Stimulated activated CD4-positive, alpha-beta T cell treated with anti-CD3 and anti-CD28 coated beads, TNF-alpha, amount 100 ng/mL, for 48 hours (primary cell): Measurements from ENCODE around the gene RER1.
"Not testable (repeated sequence)": the region's sequence is repeated elsewhere in the genome, so short reads cannot be mapped to it uniquely, and the experiment has no call there.

Experiments used
- DNase-seq, 3 donors: peaks; one replicate each; pipeline ENCODE4 v3.0.0-alpha.2; 2020; ENCODE audit warnings: low read depth in 3 of 3

The RER1 gene

DNA sequence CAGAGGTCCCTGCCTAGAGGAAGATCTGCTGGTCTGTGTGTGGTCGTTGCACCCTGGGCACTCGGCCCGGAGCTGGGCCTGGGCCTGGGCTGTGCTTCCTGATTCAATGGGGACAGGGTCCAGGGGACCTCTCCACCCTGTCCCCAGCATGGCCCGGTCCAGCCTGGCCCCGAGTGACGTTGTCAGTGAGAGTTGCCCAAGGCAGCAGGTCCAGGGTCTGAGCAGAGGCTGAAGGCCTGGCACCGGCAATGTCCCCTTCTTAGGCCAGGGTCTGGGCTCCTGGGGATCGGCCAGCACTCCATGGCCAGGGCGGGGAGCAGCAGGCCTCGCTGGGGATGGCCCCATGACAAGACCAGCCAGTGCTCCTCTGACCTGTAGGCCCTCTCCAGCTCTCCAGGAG is 36.3 kb downstream of the RER1 start:
- DNase-seq, result no peak

DNA sequence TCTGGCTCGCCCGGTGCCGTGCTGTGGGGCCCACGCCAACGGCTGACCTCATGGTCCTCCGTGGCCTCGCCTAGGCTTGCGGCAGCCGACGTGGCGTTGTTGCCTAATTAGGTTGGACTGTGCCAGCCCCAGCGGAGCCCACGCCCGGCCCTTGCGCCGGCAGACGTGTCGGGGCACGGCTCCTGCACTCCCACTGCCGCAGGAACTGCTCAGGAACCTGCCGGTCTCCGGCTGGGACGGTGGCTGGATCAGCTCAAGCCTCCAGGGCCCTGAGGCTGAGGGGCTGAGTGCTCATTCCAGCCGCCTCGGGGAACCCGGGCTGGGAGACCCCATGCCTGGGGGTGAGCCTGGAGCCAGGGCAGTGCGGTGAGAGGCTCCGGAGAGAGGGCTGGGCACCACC is 36.8 kb downstream of the RER1 start:
- no peak for DNase-seq

DNA sequence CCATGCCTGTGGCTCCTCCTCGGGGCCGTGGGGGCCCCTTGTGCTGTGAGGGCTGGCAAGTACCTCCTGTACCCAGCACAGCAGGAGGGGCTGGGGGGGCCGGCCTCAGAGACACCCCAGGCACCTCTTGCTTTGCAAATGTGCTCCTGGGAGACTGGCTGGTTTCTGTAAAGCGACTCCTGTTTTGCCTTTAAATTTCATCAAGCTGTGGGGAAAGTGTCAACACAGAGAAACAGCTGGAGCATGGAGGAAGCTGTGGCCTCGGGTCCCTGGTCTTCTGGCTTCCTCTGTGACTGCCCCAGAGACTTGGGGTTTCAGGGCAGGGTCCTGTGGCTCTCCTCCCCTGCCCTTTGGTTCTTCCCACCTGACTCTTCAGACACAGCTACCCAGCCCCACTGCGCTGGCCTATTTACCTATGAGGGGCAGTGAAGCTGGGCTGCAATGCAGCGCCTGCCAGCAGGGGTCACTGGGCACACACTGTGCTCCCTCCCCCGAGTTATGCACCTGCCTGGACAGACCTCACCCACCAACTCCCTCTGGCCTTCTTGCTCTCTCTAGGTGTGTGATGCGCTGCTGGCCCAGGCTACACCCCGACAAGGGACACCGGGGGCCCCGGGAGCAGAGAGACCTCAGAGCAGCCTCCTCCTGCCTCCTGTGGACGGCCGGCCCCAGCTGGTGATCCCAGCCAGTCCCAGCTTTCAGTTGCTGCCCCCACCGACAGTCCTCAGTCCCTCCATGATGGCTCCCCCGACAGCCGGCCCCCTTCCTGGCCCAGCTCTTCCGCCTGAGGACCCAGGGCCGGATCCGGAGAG is 38.3 kb downstream of the RER1 start:
- DNase-seq, result no peak

DNA sequence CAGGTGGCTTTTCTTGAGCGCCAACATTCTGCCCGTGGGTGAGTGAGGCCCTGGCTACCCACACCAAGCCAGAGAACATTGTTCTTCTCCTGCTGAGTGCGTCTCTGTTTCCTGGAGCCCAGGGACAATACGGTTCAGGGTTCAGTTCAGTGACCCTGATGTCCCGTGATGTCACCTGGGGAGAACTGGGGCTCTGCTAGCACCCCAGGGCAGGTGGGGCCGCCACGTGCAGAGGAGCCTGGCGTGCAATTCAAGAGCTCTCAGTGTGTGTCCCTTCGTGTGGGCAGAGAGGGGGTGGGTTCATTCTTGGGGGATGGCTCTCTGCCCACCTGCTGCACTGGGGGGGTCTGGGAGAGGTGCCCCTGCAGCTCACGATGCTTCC is 38.9 kb downstream of the RER1 start:
- no peak for DNase-seq

DNA sequence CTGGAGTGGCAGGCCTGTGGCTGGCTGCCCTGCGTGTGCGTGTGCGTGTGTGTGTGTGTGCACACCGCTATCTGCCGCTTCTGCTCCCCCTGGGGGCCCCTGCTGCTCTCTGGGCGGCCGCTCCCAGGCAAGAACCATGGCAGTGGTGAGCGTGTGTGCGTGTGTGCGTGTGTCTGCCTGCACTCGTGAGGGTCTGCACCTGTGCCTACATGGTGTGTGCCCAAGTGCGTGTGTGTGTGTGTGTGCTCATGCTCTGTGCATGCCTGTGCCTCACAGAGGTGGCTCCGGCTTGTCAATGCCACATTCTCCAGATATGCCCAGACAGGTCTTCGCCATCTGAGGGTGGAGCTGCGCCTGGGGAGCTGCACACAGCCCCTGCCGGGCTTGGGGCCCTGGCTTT is 39.5 kb downstream of the RER1 start:
- DNase-seq, result no peak

DNA sequence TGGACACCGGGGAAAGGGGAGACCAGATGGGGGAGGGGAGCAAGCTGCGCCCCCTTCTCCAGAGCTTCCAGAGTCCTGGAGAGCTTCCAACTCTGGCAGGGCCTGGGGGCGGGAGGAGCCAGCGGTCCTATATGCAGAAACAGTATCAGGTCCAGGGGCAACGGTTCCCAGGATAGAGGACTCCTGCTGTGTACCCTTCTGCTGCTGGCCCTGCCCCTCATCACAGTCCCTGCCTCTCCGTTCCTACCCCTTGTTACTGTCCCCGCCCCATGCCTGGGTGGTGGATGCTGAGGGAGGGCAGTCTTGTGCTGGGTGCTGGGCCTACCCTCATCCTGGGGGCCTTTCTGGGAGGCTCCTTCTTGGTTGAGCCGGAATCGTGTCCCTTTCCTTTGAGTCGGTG is 39.9 kb downstream of the RER1 start:
- DNase-seq, result no peak

DNA sequence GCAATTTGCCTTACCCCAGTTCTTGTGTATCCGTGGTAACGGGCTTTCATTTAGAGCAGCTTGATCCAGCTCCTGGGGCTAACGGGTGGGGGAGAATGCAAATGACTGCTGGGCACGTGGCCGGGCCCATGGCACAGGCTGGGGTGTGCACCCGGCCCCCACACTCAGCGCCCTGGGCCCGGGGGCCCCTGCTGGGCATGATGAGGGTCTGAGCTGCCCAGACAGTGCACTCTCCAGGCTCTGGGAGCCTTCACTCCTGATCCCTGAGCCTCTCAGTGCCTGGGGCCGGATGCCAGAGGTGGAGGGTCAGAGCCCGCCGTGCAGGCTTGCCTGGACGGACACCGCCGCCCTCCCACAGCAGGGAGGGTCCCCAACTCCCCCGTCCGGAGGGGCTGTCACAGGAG is 40.8 kb downstream of the RER1 start:
- DNase-seq, result no peak

DNA sequence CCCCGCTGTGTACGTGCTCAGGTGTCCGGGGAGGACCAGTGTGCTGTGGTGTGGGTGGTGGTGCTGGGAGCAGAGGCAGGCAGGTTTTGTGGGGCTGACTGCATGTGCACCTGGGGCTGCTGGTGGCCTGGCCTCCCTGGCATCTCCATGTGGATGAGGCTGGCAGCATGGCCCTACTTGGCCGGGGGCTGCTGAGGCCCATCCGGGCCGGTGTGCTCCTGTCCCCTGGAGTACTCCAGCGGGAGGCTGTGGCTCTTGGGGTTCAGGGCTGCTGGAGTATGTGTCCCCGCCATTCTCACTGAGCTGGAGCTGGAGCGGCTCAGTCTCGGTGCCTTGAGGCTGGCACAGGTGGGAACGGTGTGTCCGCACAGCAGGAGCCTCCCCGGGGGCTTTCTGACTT is 41.6 kb downstream of the RER1 start:
- no peak for DNase-seq

DNA sequence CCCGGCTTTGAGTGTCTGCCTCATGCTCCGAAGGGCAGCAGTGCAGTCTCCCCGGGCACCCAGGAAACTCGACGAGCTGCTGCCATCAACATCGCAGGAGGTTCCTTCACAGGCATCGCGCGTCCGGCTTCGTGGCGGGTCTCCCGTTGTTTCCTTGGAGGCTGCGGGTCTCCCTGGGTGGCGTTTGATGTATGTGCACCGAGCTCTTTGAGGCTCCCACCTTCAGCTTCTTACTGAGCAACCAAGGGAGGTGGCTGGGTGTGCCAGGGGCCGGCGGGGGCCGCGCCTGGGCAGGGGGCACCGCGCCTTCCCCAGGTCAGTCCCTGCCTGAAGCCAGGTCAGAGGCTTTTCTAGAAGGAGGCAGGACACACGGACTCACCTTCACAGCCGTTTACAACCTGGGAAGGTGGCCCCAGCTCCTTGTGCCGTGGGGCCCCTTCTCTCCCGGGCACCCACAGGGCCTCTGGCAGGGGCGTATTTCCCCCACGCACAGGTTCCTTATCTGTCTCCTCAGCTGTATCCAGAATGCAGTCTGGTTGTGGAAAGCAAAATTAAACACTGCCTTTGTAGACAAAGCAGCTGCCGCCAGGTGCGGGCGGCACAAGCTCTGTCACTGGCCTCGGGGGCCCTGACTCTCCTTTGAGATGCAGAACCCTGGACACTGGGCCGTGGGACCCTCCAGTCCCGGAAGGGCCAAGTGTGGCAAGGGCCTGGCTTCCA is 42.5 kb downstream of the RER1 start:
- DNase-seq, result no peak

DNA sequence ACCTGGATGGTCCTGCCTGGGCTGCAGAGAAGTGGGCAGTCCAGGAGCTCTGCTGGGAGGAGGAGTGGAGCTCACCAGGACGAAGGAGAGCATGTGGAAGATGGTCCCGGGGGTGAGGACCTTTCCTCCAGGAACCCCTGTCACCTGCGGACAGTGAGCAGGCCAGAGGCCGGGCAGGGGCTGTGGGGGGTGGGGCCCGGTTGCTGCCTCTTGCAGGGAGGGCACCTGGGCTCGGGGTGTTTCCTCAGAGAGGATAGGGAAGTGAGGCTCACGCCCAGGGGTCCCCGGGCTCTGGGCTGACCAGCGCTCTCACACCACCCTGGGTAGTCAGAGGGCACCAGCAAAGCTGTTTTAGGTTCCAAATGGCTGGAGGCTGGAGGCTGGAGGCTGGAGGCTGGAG is 43.5 kb downstream of the RER1 start:
- no peak for DNase-seq

DNA sequence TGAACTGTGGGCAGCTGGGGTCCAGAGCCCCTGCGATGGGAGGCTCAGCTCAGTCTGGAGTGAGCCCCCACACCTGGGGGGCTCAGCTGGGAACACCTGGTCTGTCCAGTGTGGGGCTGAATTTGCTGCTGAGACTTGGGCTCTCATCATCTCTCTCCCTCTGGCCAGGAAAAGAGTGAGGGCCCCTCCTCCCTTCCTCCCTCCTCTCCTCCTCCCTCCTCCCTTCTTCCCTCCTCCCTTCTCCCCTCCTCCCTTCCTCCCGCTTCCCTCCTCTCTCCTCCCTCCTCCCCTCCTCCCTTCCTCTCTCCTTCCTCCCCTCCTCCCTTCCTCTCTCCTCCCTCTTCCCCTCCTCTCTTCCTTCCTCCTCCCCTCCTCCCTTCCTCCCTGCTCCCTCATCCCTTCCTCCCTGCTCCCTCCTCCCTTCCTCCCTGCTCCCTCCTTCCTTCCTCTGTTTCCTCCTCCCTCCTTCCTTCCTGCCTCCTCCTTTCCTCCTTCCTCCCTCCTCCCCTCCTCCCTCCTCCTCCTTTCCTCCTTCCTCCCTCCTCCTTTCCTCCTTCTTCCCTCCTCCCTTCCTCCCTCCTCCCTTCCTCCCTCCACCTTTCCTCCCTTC is 44.2 kb downstream of the RER1 start:
- no peak for DNase-seq

DNA sequence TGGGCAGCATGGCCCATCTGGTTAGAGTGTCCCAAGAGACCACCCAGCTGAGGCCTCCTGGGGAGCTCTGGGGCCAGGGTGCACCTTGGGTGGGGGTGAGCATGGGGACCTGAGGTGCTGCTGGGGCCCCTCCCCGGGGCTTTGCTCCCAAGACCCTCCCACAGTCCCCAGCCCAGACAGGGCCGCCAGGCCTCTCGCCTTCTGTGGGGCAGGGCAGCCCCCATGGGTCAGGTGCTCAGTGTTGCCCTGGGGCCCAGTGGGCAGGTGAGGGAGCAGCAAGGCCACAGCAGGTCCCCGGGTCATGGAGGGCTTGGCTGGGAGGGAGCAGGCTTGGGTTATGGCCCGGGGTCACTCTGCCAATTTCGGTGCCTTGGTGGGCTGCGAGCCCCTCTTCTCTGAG is 45.2 kb downstream of the RER1 start:
- no peak for DNase-seq

DNA sequence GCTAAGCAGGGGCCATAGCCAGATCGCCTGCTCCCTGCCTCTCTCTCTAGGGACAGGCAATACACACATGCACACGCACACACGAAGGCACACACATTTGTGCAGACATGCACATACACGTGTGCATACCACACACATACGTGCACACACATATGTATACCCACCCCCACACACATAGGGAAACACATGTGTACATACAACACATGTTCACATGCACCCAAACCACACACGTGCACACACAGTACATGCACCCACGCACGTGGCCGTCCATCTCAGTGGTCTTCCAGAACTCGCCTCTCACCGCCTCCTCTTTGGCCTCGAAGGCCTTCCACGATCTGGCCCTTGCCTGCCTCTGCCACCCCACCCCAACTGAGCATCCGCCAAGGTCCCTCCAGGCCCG is 46.0 kb downstream of the RER1 start:
- no peak for DNase-seq

DNA sequence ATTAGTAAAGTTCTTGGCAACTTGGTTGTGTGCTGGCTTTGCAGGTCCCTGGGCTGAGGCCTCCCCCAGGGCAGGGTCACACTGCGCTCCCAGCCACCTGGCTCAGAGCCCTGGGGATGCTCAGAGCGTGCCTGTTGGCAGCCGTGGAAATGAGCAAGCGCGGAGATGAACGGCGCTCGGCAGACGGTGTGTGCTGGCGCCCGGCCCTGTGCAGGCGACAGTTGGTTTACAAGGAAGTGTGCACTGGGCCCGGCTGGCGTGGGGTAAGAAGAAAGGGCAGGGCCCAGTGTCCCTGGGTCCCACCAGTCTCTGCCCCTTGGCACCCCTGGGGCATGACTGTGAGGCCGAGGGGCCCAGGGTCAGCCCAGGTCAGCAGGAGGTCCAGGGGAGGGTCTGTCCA is 46.4 kb downstream of the RER1 start:
- DNase-seq, result no peak

DNA sequence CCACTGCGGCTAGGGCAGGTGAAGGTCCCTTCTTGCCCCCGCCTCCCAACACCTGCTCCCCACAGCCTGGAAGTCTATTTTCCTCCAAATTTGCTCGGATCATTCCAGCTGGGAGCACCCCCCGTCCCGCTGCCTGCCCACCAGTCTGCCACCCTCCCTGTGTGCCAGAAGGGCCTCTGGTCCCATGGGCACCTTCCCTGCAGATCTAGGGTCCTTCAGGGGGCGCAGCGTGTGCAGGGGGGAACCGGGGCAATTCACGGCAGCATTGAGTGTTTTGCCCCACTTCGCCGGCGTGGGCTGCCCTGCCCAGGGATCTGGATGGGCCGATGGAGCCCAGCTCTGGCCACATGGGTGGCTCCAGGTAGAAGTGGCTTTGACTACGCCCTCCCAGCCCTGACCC is 47.0 kb downstream of the RER1 start:
- no peak for DNase-seq

DNA sequence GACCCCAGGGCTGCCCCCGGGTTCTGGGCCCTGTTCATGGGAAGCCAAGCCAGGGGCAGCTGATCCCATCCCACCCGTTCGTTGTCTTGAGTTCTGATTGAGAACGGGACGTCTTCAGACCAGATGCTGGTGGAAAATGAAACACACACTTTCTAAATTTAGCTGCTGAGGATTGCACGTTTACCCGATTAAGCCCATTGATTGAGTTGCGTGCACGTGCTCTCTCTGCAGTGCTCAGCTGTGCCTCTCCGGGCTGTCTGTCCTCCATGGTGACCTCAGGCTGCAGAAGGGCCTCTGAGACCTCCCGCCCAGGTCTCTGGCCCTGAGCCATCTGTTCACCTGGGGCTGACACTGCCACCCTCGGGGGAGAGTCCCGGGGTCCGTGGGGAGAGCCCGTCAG is 47.7 kb downstream of the RER1 start:
- no peak for DNase-seq

DNA sequence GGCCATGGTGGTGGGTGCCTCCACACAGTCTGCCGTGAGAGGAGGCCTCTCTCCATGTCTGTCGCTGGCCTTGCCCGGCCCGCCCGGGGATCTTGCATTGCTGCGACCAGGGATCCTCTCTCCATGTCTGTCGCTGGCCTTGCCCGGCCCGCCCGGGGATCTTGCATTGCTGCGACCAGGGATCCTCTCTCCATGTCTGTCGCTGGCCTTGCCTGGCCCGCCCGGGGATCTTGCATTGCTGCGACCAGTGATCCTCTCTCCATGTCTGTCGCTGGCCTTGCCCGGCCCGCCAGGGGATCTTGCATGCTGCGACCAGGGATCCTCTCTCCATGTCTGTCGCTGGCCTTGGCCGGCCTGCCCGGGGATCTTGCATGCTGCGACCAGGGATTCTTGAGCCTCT is 48.7 kb downstream of the RER1 start:
- not testable (repeated sequence) for DNase-seq

DNA sequence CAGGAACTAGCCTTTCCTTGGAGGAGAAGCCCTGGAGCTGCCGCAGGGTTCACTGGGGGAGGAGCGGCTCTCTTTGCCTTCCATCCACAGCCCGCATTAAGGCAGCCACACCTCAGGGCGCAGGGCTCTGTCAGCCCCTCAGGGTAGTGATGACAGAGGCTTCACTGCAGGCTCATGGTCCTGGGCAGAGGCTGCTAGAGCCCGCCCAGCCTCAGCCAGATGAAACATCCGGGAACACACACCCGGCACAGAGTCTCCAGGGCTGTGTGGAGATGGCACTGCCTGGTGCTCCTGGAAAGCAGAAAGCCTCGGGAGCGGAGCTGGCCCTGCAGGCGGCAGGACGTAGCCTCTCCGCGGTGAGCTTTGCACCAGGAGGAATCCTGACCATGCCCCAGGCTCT is 50.1 kb downstream of the RER1 start:
- no peak for DNase-seq

DNA sequence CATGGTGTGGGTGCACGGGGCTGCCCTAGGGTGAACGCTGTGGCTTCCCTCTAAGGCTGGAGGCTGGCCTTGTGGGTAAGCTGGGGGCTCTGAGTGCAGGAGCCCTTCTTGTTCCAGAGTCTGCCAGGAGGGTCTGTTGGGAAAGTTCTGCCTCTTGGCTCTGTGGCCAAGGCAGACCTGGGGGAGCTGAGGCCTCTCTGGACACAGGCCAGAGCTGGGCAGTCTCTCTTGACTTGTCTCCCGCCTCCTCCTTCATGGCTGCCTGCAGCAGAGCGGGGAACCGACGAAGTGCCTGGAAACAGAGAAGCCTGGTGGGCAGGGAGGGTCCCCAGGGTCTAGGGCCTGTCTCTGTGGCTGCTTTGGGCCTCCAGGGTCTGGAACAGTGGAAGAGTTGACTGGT is 51.0 kb downstream of the RER1 start:
- no peak for DNase-seq

DNA sequence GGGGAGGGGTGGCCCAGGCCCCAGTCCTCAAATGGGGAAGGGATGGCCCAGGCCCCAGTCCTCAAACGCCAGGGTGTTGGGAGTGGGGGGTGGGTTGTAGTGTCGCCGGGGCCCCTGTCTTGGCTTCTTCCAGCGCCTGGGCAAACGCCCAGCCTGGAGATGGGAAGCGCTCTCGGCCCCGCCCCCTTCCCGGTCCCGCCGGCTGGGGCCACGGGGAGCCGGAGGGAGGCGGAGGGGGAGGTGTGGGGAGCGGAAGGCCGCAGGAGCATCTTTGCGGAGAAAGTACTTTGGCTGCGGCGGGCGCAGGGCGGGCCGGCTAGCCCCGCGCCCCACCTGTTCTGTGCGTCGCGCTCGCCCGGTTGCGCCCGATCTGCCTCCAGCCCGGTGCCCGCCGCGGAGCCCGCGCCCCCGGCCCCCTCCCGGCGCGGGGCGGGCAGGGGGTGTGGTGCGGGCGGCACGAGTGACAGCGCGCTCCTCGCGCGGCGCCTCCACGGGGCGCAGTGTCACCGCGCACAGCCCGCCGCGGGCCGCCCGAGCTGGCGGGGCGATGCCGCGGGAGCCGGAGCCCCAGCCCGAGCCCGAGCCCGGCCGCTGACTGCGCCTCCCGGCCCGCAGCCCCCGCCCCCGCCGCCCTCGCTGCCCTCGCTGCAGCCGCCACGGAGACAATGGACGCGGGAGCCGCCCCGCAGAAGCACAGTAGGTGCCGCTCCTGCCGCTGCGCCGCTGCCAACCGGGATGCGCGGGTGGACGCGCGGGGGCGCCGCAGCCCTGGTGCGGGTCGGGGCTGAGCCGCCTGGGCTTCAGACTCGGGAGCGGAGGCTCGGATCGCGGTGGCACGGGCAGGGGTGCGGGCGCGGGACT is 51.9 kb downstream of the RER1 start:
- DNase-seq, result no peak

DNA sequence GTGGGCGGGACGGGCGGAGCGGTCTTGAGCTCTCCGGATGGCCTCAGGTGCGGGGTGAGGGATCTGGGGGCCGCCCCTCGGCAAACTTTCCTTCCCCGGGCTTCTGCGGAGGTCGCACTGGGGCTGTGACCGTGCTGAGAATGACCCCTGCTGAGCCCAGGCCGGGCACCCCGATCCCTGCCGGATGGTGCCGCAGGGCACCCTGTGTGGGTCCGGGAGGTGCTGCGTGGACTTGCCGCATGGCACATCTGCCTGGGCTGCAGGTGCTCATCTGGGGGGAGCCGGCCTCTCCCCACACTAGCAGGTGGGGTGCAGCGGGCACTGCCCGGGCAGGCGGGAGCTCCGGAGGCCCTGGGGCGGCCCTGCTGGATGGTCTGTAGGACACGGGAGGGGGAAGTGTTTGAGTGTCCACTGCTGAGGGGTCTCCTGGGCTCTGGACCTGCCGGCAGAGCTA is 52.5 kb downstream of the RER1 start:
- DNase-seq, result no peak

DNA sequence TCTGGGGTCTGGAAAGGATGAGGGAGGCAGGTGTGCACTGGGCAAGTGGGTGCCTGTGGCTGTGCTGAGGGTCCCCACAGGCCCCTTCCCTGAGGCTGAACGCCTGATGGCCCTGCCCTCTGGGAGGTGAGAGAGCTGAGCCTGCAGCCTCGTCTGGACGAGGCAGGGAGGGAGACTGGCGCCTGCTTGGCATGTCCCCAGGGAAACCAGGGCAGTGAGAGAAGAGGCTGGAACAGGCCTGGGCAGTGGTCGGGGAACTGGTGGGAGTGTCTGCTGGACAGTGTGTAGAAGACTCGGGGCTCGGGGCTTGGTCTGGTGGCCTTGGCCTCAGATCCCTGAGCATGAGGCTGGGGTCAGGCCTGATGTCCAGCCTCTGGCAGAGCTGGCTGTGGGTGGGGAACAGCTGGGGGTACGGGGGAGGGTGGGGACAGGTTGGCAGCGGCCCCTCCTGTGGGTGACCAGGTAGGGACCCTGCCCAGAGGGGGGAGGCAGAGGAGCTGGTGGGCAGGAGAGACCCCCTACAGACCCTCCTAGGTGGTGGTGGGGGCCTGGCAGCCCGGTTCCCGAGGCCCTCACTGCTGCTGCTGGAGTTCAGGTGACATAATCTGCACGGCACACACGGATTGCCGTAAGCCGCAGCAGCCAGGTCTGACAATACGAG is 53.7 kb downstream of the RER1 start:
- no peak for DNase-seq
